GM06990 (cell line): ENCODE data around the gene ASAP3.

Experiments used
- DNase-seq: peaks from one replicate; pipeline ENCODE4 v3.0.0-alpha.2; 2011; ENCODE audit not compliant: insufficient read length; ENCODE audit errors: extremely low read depth
- H3K27me3 ChIP-seq: replicated peaks from 2 replicates; pipeline ENCODE4 v1.6.0; 2011; ENCODE audit warnings: low read length; ENCODE audit not compliant: control insufficient read depth, insufficient read depth
- H3K36me3 ChIP-seq: 2 replicates; pipeline ENCODE4 v1.5.1; 2011; ENCODE audit warnings: low read length; ENCODE audit not compliant: control insufficient read depth, insufficient read depth
- H3K4me3 ChIP-seq: replicated peaks from 2 replicates; pipeline ENCODE4 v1.5.1; 2011; ENCODE audit warnings: low read depth, mild to moderate bottlenecking, control low read depth, low read length
- CTCF ChIP-seq: IDR thresholded peaks from 2 replicates; pipeline ENCODE4 v1.5.1; 2011; ENCODE audit warnings: low read length, control low read depth, mild to moderate bottlenecking, inconsistent platforms; ENCODE audit not compliant: insufficient read depth, poor library complexity, severe bottlenecking

ASAP3 gene

GRCh38 chr1:23451441-23451840, 32.5 kb downstream of the ASAP3 start:
- no peak overlapping the region for H3K4me3 ChIP-seq
- no peak for DNase-seq
- peaks cover 1% of the 10 kb centered on the region; the same call in 1 of the 2 replicates for H3K27me3 ChIP-seq
- no peaks in the 10 kb centered on the region for H3K36me3 ChIP-seq
- TF ChIP-seq CTCF = no peak

DNA sequence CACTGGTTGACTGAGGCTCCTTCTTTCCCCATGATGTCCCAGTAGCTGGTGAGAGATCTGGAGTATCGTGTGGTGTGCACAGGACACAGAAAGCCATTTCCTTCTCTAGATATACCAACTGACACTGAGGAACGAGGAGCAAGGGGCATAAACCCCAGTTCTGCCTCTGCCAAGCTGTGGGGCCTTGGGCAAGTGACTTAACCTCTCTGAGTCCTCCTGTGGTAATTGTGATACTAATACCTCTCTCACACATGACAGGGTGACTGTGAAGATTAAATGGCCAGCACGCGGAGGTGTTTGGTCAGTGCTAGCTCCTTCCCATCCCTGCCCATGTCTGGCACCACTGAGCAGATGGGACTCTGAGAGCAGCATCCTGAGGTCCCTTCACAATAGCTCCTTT, 33.1 kb downstream of the ASAP3 start:
- Histone ChIP-seq H3K36me3 (no peaks in the 10 kb centered on the region), H3K27me3 (peaks cover 1% of the 10 kb centered on the region; the same call in 1 of the 2 replicates), H3K4me3 (no peak overlapping the region)
- TF ChIP-seq CTCF = no peak
- DNase-seq = no peak

- no peak for DNase-seq
- Histone ChIP-seq H3K27me3 (peaks cover 1% of the 10 kb centered on the region; the same call in 1 of the 2 replicates), H3K36me3 (no peaks in the 10 kb centered on the region), H3K4me3 (no peak overlapping the region)
- no peak for TF ChIP-seq CTCF
Measured at GRCh38 chr1:23449958-23450357, 34.0 kb downstream of the ASAP3 start.

DNA sequence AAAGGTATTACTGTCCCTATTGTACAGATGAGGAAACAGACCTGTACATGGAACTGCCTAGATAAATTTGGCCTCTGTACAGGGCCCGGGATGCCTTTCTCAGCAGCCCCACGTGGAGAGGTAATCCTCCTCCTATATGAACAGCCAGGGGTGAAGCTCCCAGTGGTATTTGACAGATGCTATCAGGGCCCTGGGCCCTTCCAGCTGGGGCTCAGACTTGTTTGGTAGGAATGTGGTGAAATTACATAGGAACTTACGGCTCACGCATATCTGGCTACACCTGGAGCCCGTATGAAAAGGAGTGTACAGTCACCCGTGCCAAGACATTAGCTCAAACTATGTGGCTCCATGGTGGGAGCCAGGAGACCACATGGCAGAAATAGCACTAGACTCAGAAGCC, 34.7 kb downstream of the ASAP3 start:
- Histone ChIP-seq H3K4me3 (no peak overlapping the region), H3K36me3 (no peaks in the 10 kb centered on the region), H3K27me3 (no peaks in the 10 kb centered on the region)
- no peak for DNase-seq
- no peak for TF ChIP-seq CTCF

GRCh38 chr1:23448846-23449245, 35.1 kb downstream of the ASAP3 start:
- DNase-seq = no peak
- no peak for TF ChIP-seq CTCF
- Histone ChIP-seq H3K27me3 (no peaks in the 10 kb centered on the region), H3K36me3 (no peaks in the 10 kb centered on the region), H3K4me3 (no peak overlapping the region)

DNA sequence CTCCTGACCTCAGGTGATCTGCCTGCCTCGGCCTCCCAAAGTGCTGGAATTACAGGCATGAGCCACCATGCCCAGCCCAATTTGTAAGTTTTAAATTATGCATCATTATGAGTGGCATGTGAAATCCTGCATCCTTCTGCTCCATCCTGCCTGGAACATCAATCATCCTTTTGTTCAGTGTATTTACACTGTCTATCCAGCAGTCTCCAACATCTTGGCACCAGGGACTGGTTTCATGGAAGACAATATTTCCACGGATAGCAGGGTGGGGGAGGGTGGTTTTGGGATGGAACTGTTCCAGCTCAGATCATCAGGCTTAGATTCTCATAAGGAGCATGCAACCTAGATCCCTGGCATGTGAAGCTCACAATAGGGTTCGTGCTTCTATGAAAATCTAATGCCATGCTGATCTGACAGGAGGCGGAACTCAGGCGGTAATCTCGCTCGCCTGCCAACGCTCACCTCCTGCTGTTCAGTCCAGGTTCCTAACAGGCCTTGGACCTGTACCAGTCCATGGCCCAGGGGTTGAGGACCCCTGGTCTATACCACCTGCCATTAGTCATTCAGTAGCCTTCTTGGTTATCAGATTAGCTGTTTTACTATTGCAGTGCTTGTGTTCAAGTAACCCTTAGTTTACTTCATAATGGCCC, 37.2 kb downstream of the ASAP3 start:
- no peak for TF ChIP-seq CTCF

More for the DNA sequence above, 37.2 kb downstream of the ASAP3 start:
- DNase-seq = no peak
- Histone ChIP-seq H3K36me3 (no peaks in the 10 kb centered on the region), H3K27me3 (no peaks in the 10 kb centered on the region), H3K4me3 (no peak overlapping the region)
